Endothelial cell of umbilical vein (primary cell): ENCODE data around the gene FRS2. TPM values are rescaled to one million over a fixed set of nuclear protein-coding genes. Genes with fewer than 3 reads are reported as not detected.

Experiments
- BruUV-seq: library from RNA; stranded (reverse); fragments of 400-500 nt; replicated peaks from 2 replicates; lab custom pipeline; 2021; lab: Mats Ljungman, UMichigan
- CTCF ChIA-PET: fragments of 300-600, 350-600 bp; sonication (Branson Sonifier 250); formaldehyde crosslinking; loops from one replicate; lab custom pipeline; 2021; ENCODE audit warnings: antibody characterized with exemption, inconsistent platforms; lab: Charles Lee
- POLR2A ChIA-PET: fragments of 300-600, 350-600 bp; sonication (Branson Sonifier 250); formaldehyde crosslinking; loops from one replicate; lab custom pipeline; 2021; ENCODE audit warnings: antibody characterized with exemption, inconsistent platforms; lab: Charles Lee
- DNase-seq: peaks from one replicate; pipeline ENCODE4 v3.0.0-alpha.2; 2011; ENCODE audit warnings: low read depth, low spot score
- FAIRE-seq: peaks from 2 replicates; lab custom pipeline; 2011; peaks lifted over from hg19 to GRCh38; lab: Jason Lieb, UNC
- H2AFZ ChIP-seq: 2 replicates; pipeline ENCODE4 v1.6.0; 2012; ENCODE audit warnings: low read depth, low read length, control low read depth, inconsistent platforms
- H3K27ac ChIP-seq: 2 replicates; pipeline ENCODE4 v1.5.1; 2011; ENCODE audit warnings: low read depth, mild to moderate bottlenecking, control low read depth, low read length, moderate library complexity; ENCODE audit not compliant: insufficient read depth
- H3K27me3 ChIP-seq, 2 experiments: 2 replicates each; pipeline versions ENCODE4 v1.6.0 to v1.6.1; 2011; ENCODE audit warnings: low read length in 2 of 2, mixed read lengths in 1 of 2; ENCODE audit not compliant: control insufficient read depth in 2 of 2, insufficient read depth in 2 of 2
- H3K36me3 ChIP-seq, 2 experiments: 2 replicates in 1 of 2; 3 replicates in 1 of 2; pipeline ENCODE4 v1.5.1; 2011; ENCODE audit warnings: low read length in 2 of 2, mild to moderate bottlenecking in 1 of 2, moderate library complexity in 1 of 2; ENCODE audit not compliant: control insufficient read depth in 2 of 2, insufficient read depth in 2 of 2; ENCODE audit errors: extremely low read depth in 1 of 2
- H3K4me1 ChIP-seq: 3 replicates; pipeline ENCODE4 v1.5.1; 2011; ENCODE audit warnings: mild to moderate bottlenecking, low read length; ENCODE audit not compliant: control insufficient read depth, insufficient read depth; ENCODE audit errors: extremely low read depth
- H3K4me2 ChIP-seq: 2 replicates; pipeline ENCODE4 v1.6.1; 2011; ENCODE audit warnings: low read length, control low read depth, mixed read lengths; ENCODE audit not compliant: insufficient read depth
- H3K4me3 ChIP-seq, 3 experiments: fragments of 200-600 bp in 1 of 3; sonication (generic), shearing (Covaris generic) in 1 of 3; replicated peaks in 1 of 3; 2 replicates each; pipeline ENCODE4 v1.5.1; 2011 to 2016; ENCODE audit warnings: control low read depth in 3 of 3, low read length in 3 of 3, mild to moderate bottlenecking in 2 of 3, inconsistent platforms in 1 of 3, low read depth in 1 of 3, moderate library complexity in 1 of 3; ENCODE audit not compliant: insufficient read depth in 1 of 3
- H3K79me2 ChIP-seq: 2 replicates; pipeline ENCODE4 v1.6.0; 2012; ENCODE audit warnings: low read length, inconsistent platforms; ENCODE audit not compliant: control insufficient read depth, insufficient read depth
- H3K9ac ChIP-seq: replicated peaks from 2 replicates; pipeline ENCODE3; 2011; ENCODE audit warnings: low read length, control low read depth; ENCODE audit not compliant: insufficient read depth; ENCODE audit errors: extremely low read depth
- H3K9me1 ChIP-seq: replicated peaks from 3 replicates; pipeline ENCODE4 v1.6.0; 2011; ENCODE audit warnings: mild to moderate bottlenecking, low read length; ENCODE audit not compliant: control insufficient read depth, insufficient read depth; ENCODE audit errors: extremely low read depth
- H3K9me3 ChIP-seq: replicated peaks from 2 replicates; pipeline ENCODE4 v1.5.1; 2012; ENCODE audit warnings: low read length, inconsistent platforms; ENCODE audit not compliant: control insufficient read depth, insufficient read depth
- H4K20me1 ChIP-seq: replicated peaks from 2 replicates; pipeline ENCODE3; 2011; ENCODE audit warnings: mild to moderate bottlenecking, low read length; ENCODE audit not compliant: control insufficient read depth, insufficient read depth; ENCODE audit errors: extremely low read depth
- CTCF ChIP-seq, 2 donors: IDR thresholded peaks; 1 replicate in 1 of 2; 2 replicates in 1 of 2; pipeline ENCODE4 v1.5.1; 2011; ENCODE audit warnings: low read length in 2 of 2, mild to moderate bottlenecking in 2 of 2, moderate library complexity in 2 of 2, control low read depth in 1 of 2, inconsistent platforms in 1 of 2, low read depth in 1 of 2; ENCODE audit not compliant: insufficient read depth in 1 of 2; ENCODE audit errors: extremely low read depth in 1 of 2
- EZH2 ChIP-seq: IDR thresholded peaks from 2 replicates; pipeline ENCODE4 v1.6.1; 2012; ENCODE audit warnings: borderline replicate concordance, low read depth, mild to moderate bottlenecking, moderate library complexity, low read length, inconsistent platforms; ENCODE audit not compliant: severe bottlenecking
- FOS ChIP-seq: IDR thresholded peaks from 2 replicates; pipeline ENCODE4 v1.6.1; 2011; ENCODE audit warnings: mild to moderate bottlenecking, low read length, moderate library complexity, borderline replicate concordance; ENCODE audit not compliant: insufficient read depth
- GATA2 ChIP-seq: IDR thresholded peaks from 2 replicates; pipeline ENCODE4 v1.7.0; 2011; ENCODE audit warnings: low read depth, mild to moderate bottlenecking, moderate library complexity, mixed read lengths, low read length; ENCODE audit not compliant: insufficient read length, insufficient read depth
- JUN ChIP-seq: IDR thresholded peaks from 2 replicates; pipeline ENCODE4 v1.6.1; 2011; ENCODE audit warnings: borderline replicate concordance, low read depth; ENCODE audit not compliant: insufficient read length, insufficient read depth
- MYC ChIP-seq: IDR thresholded peaks from one replicate; pipeline ENCODE4 v1.6.1; 2011; ENCODE audit warnings: mild to moderate bottlenecking, low read depth, low read length
- POLR2A ChIP-seq: IDR thresholded peaks from 2 replicates; pipeline ENCODE4 v1.6.1; 2012; ENCODE audit warnings: low read depth, mild to moderate bottlenecking, control low read depth, low read length
- POLR2AphosphoS5 ChIP-seq: IDR thresholded peaks from 2 replicates; pipeline ENCODE4 v1.6.1; 2012; ENCODE audit warnings: low read depth, mild to moderate bottlenecking, control low read depth, low read length, moderate library complexity; ENCODE audit not compliant: insufficient read depth
- dilution Hi-C: fragments of 300-500 bp; cut with MboI; formaldehyde crosslinking; loops from one replicate; pipeline ENCODE4 v1.15.0; 2019; ENCODE audit warnings: low sequenced_read_pairs; ENCODE audit not compliant: extremely low pct_ligation_motif_present
- intact Hi-C: fragments of 100-400 bp; cut with micrococcal nuclease; formaldehyde crosslinking; loops from one replicate; pipeline ENCODE4 v1.10.0; 2022
- polyA plus RNA-seq, 4 experiments: library from polyadenylated mRNA; depleted of rRNA in 3 of 4; stranded (reverse) in 3 of 4; unstranded in 1 of 4; fragments of >200 nt; gene quantifications; 2 replicates each; pipeline versions ENCODE4 v1.2.1 to v1.2.3, GENCODE V29; 2011 to 2012; ENCODE audit warnings: missing spikeins in 1 of 4
- total RNA-seq: library from RNA; stranded (reverse); gene quantifications from 2 replicates; pipeline ENCODE4 v1.2.3, GENCODE V29; 2021
- TF ChIP-seq, protein P1 (sequence below): IDR thresholded peaks from 2 replicates; pipeline ENCODE4 v1.6.1; 2011; ENCODE audit not compliant: insufficient read depth, insufficient read length

FRS2 gene
- total and polyA plus RNA-seq, 2 donors (not counting 3 experiments of a cell fraction or from before 2014, with no cell fraction given), result 6.3 to 15.5 TPM

DNA sequence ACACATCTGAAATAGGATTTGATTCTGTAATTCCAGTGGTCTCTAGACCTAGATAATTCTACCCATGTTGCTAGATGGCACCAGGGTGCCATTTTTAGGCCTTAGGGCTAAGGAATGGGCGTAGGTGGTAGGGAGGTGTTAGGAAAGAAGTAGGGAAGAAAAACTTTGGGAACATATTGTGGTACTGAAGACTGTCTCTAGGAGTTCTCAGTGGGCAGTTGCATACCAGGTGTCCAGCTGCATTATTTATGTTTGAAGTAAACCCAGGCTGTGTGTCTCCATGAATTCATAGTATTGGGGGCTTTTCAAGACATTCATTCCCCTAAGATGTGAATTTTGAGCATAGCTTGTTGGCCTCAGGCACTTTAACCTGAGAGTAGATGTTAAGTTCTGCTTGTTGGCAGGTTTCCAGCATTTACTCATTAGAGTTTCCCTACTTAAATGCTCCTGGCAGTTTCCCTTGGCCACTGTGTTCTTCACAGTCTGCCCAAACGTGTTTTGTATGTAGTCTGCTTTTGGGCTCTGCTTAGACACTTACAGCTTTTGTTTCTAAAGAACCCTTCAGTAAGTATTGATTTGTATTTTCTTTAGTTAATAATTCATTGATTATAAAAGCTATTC lies 83.5 kb downstream of the FRS2 start:
- no peaks in the 10 kb centered on the region for H4K20me1 ChIP-seq
- no peak overlapping the region for H3K4me3 ChIP-seq
- no peaks in the 10 kb centered on the region for H3K4me1 ChIP-seq
- H3K27ac ChIP-seq, result no peak overlapping the region
- H3K79me2 ChIP-seq, result no peaks in the 10 kb centered on the region
- DNase-seq (peak; percentile 60), FAIRE-seq (no peak)
- intact Hi-C loops, result no loop called here
- no peaks in the 10 kb centered on the region for H3K27me3 ChIP-seq
- TF ChIP-seq GATA2 (no peak), EZH2 (no peak), MYC (no peak), JUN (no peak), POLR2A (no peak), POLR2AphosphoS5 (no peak), FOS (no peak), CTCF (IDR thresholded peaks at IDR 0.05; ENCODE audit: extremely low read depth in 1 of 2, insufficient read depth in 1 of 2, low read depth in 1 of 2, low read length in 2 of 2) (no peak)
- TF ChIP-seq, protein P1, sequence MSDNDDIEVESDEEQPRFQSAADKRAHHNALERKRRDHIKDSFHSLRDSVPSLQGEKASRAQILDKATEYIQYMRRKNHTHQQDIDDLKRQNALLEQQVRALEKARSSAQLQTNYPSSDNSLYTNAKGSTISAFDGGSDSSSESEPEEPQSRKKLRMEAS, result no peak
- no peaks in the 10 kb centered on the region for H3K36me3 ChIP-seq
- H2AFZ ChIP-seq, result no peak overlapping the region
- no TSS peak for BruUV-seq
- H3K9me1 ChIP-seq, result no peaks in the 10 kb centered on the region
- POLR2A ChIA-PET, result no interaction called here
- CTCF ChIA-PET, result interaction anchor here (1.0 to 4.2 kb wide), 9 partner anchors 11 to 177 kb away, joined by 3 to 18 read pairs (median 4); no protein-coding TSS in a partner anchor
- H3K4me2 ChIP-seq, result no peak overlapping the region
- H3K9me3 ChIP-seq, result no peaks in the 10 kb centered on the region
- dilution Hi-C loops, result no loop called here
- no peak overlapping the region for H3K9ac ChIP-seq
